ENCODE data around the gene SPAST.
"Not testable (repeated sequence)": the region's sequence is repeated elsewhere in the genome, so short reads cannot be mapped to it uniquely, and the experiment has no call there.

Gene SPAST

GRCh38 chr2:32129086-32129485 lies 65.7 kb downstream of the SPAST start:
- no peak for DNase-seq

- DNase-seq: no peak
Observed at GRCh38 chr2:32135409-32135808, 72.1 kb downstream of the SPAST start.

DNA sequence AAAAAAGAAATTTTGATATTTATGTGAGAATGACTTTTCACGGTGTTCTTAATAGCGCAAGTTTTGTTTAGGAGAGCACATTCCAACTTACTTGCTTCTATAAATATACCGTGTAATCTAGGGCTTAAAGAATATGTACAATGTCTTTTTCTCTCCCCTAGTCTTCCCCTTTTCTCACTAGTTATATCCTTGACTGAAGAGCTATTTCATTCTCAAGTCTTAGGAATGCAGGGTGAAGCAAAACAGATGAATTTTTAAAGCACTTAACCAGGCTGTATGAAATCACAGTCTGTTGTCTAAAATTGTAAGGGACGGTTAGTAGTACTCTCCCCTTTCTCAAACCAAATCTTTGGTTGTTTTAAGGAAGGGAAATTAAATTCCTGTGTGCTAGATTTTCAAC lies 72.7 kb downstream of the SPAST start:
- DNase-seq: no peak

- not testable (repeated sequence) for DNase-seq
Observed at GRCh38 chr2:32151544-32151943, 88.2 kb downstream of the SPAST start.

DNA sequence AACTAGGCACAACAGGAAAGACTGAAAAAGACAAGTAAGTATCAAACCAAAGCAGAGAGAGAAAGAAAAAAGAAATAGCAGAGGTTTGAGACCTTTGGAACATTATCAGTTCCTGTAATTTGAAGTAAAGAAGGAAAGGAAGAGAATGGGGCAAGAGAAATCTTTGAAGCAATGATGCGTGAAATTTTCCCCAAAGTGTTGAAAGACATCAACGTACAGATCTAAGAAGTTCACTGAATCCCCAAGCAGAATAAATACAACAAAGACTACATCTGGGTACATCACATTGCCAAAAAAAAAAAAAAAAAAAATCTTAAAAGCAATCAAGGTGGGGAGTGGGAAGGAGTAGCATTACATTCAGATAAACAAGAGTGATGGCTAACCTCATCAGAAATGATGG lies 96.3 kb downstream of the SPAST start:
- DNase-seq: no peak

DNA sequence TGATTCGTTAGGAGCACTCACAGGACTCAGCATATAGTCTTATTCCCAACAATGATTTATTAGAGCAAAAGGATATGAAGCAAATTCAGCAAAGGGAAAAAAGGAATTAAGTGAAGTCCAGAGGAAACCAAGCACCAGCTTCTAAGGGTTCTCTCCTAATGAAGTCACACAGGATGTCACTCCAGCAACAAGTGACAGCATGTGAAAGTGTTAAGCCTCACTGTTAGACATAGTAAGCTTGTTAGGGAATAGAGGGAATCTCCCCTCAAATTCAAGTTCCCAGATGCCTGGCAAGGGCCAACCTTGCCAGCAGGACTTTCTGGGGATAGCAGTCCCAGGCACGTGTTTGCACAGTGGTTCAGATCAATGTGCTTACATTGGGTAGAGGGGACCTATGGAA lies 97.9 kb downstream of the SPAST start:
- DNase-seq: no peak

DNA sequence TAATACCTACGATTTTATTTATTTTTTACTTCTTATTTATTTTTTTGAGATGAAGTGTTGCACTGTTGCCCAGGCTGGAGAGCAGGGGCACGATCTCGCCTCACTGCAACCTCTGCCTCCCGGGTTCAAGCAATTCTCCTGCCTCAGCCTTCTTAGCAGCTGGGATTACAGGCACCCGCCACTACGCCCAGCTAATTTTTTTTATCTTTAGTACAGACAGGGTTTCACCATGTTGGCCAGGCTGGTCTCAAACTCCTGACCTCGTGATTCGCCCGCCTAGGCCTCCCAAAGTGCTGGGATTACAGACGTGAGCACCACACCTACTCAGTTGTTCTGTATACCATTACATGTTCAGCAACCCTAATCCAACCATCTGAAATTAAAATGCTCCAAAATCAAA lies 100.9 kb downstream of the SPAST start:
- not testable (repeated sequence) for DNase-seq

DNA sequence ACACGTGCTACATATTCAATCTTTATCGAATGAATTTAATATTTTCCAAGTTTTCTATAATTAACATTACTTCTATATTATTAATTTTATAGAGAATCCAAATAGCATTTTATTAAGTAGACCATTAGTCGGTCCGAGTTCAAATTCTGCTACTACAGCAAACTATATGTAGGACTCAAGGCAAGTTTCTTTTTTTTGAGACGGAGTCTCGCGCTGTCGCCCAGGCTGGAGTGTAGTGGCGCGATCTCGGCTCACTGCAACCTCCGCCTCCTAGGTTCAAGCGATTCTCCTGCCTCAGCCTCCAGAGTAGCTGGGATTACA lies 101.6 kb downstream of the SPAST start:
- DNase-seq: not testable (repeated sequence)

GRCh38 chr2:32166115-32166574 lies 102.8 kb downstream of the SPAST start:
- no peak for DNase-seq

DNA sequence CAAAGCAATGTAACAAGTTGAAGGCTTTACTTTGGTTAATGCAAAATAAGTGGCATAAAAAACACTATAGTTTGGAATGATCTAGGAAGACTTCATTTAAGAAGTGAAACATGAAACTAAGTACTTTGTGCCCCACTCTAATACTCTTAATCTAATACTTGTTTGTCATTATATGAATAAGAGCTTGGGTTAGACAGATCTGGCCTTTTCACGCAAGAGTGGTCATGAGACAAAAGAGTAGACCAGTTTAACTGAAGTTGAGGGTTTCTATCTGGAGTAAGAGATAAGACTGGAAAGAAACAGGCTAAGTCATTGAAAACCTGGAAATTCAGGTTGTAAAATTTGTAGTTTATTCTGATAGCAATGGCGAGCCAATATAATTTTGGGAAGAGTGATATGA lies 105.2 kb downstream of the SPAST start:
- DNase-seq: no peak

- no peak for DNase-seq
Observed at GRCh38 chr2:32172870-32173269, 109.5 kb downstream of the SPAST start.

GRCh38 chr2:32182667-32183066 lies 119.3 kb downstream of the SPAST start:
- DNase-seq: no peak

GRCh38 chr2:32189011-32189410 lies 125.7 kb downstream of the SPAST start:
- DNase-seq: no peak

DNA sequence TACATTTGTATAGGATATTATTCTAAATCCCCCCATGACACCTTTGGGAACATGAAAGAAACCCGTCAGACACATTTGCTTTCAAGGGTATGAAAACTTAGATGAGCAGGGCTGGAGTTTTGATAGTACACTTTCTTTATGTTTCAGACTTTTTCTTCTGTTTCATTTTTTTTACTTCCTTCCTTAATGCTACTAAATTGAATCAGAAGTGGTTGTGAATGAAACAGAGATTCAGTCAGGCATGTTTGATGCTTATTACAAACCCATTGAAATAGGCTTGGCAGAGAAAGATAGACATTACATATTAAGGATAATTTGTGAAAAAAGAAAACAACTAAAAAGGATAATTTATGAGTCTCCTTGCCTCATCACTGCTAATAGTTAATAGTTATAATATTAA lies 129.1 kb downstream of the SPAST start:
- DNase-seq: no peak

DNA sequence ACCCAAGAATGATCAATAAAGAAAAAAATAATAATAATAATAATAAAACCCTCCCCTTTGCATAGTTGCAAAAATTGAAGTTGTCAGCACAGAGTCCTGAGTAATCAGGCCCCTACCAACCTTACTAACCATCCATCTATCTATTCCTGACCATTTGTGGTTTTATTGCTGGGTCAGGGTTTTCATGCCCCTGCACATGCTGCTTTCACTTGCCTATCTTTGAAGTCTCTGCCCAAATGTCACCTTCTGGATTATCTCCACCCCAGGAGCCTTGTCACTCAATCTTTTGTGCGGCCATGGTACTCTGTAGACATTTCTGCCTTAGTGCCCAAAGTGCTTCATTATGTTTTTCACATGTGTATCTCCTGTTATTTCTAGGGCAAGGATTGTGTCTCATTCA lies 137.5 kb downstream of the SPAST start:
- DNase-seq: no peak

DNA sequence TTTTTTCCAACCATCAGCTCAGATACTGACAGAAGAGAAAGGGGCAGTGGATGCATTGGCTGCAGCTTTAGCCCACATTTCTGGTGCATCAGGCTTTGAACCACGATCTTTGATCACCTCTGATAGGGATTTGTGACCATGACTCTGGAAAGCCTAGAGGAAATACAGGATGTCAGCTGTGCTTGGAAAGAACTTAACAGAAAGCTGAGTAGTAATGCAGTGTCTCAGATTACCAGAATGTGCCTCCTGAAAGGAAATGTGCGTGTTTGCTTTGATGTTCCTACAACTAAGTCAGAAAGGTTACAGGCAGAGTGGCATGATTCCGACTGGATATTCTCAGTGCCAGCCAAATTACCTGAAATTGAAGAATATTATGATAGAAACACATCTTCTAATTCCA lies 140.1 kb downstream of the SPAST start:
- not testable (repeated sequence) for DNase-seq
